Epithelial cell of proximal tubule (primary cell): ENCODE results near the gene ARL5C. TPM values are rescaled to one million over a fixed set of nuclear protein-coding genes. Genes with fewer than 3 reads are reported as not detected.

Experiments used
- DNase-seq: peaks from one replicate; pipeline ENCODE4 v3.0.0-alpha.2; 2011; ENCODE audit warnings: low read depth
- H3K4me3 ChIP-seq: 2 replicates; pipeline ENCODE4 v1.5.1; 2011; ENCODE audit warnings: low read depth, mild to moderate bottlenecking, low read length
- CTCF ChIP-seq: conservative IDR thresholded peaks from 2 replicates; pipeline ENCODE4 v1.5.1; 2012; ENCODE audit warnings: low read depth, mild to moderate bottlenecking, low read length
- total RNA-seq: library from RNA; depleted of rRNA; stranded (reverse); fragments of >200 nt; gene quantifications from 2 replicates; pipeline ENCODE4 v1.2.3, GENCODE V29; 2015

ARL5C gene
- total RNA-seq, 1 donor from 2014 or later = not detected

- DNase-seq = no peak
- H3K4me3 ChIP-seq = no peak overlapping the region
- no peak for TF ChIP-seq CTCF
Observed at GRCh38 chr17:39150104-39150634, 15.8 kb downstream of the ARL5C start.

GRCh38 chr17:39147221-39148185 is 18.5 kb downstream of the ARL5C start:
- no peak overlapping the region for H3K4me3 ChIP-seq
- no peak for TF ChIP-seq CTCF
- no peak for DNase-seq

- no peak for DNase-seq
- TF ChIP-seq CTCF = no peak
- H3K4me3 ChIP-seq = no peak overlapping the region
Observed at GRCh38 chr17:39146273-39146672, 19.7 kb downstream of the ARL5C start.

- TF ChIP-seq CTCF = no peak
- DNase-seq = no peak
- H3K4me3 ChIP-seq = no peak overlapping the region
Observed at GRCh38 chr17:39145143-39145542, 20.8 kb downstream of the ARL5C start.

GRCh38 chr17:39144416-39144840 is 21.5 kb downstream of the ARL5C start:
- no peak for TF ChIP-seq CTCF
- no peak overlapping the region for H3K4me3 ChIP-seq
- DNase-seq = peak; percentile 19

GRCh38 chr17:39143552-39144093 is 22.3 kb downstream of the ARL5C start:
- no peak for TF ChIP-seq CTCF
- no peak overlapping the region for H3K4me3 ChIP-seq
- DNase-seq = no peak
